Measurements from ENCODE around the gene TAPBPL. TPM values are rescaled to one million over a fixed set of nuclear protein-coding genes. Genes with fewer than 3 reads are reported as not detected.
"Not testable (repeated sequence)": the region's sequence is repeated elsewhere in the genome, so short reads cannot be mapped to it uniquely, and the experiment has no call there.

The TAPBPL gene
- 10 to 100 TPM in 2 of 12 donors, 1 to 10 TPM in 8, not detected in 2; 5.0 to 15.8 (median 8.7) TPM for polyA plus RNA-seq (ENCODE audit: insufficient read length in 12 of 12)
- long read RNA-seq, donor 1, transcript TAPBPL-201 (7 exons, 1,741 nt), result major isoform, 5 of 51 reads
- long read RNA-seq, donor 1, partial matches to known transcripts, result 45 of 51 reads
- long read RNA-seq, donor 1, other reads (novel, unspliced or antisense), result 0 of 51 reads
- long read RNA-seq, donor 2, result 0 reads
- long read RNA-seq, donor 3, partial matches to known transcripts, result 10 of 11 reads
- long read RNA-seq, donor 3, other reads (novel, unspliced or antisense), result 0 of 11 reads
- long read RNA-seq, donor 4, partial matches to known transcripts, result 0 of 2 reads
- long read RNA-seq, donor 4, other reads (novel, unspliced or antisense), result 0 of 2 reads
- long read RNA-seq, donor 5, result 0 reads
- long read RNA-seq, donor 6, partial matches to known transcripts, result 0 of 2 reads
- long read RNA-seq, donor 6, other reads (novel, unspliced or antisense), result 0 of 2 reads
- long read RNA-seq, donor 7, partial matches to known transcripts, result 0 of 1 reads
- long read RNA-seq, donor 7, other reads (novel, unspliced or antisense), result 0 of 1 reads
- long read RNA-seq, donor 8, result 0 reads
- long read RNA-seq, donor 9, partial matches to known transcripts, result 0 of 1 reads
- long read RNA-seq, donor 9, other reads (novel, unspliced or antisense), result 0 of 1 reads
- long read RNA-seq, donor 10, partial matches to known transcripts, result 0 of 1 reads
- long read RNA-seq, donor 10, other reads (novel, unspliced or antisense), result 0 of 1 reads
- long read RNA-seq, donor 11, result 0 reads

GRCh38 chr12:6451348-6452244 is at the start of gene TAPBPL:
Gene TAPBPL (plus strand): TSS chr12:6452042. CDS start chr12:6452249, 207 bp downstream.
- DNase-seq, result peak; percentile 92

- DNase-seq, result no peak
These were observed 47.5 kb upstream of the TAPBPL start for GRCh38 chr12:6404390-6404789.

- DNase-seq, result no peak
These were observed 45.9 kb upstream of the TAPBPL start for GRCh38 chr12:6405963-6406362.

GRCh38 chr12:6407236-6407954 is 44.4 kb upstream of the TAPBPL start:
- no peak for DNase-seq

GRCh38 chr12:6416596-6416995 is 35.2 kb upstream of the TAPBPL start:
- DNase-seq, result no peak

GRCh38 chr12:6418796-6419195 is 33.0 kb upstream of the TAPBPL start:
- no peak for DNase-seq

- DNase-seq, result no peak
These were observed 31.5 kb upstream of the TAPBPL start for GRCh38 chr12:6420364-6420763.

- peak; percentile 89 for DNase-seq
These were observed 28.4 kb upstream of the TAPBPL start for GRCh38 chr12:6423267-6424007.

- no peak for DNase-seq
These were observed 27.9 kb upstream of the TAPBPL start for GRCh38 chr12:6424008-6424347.

- DNase-seq, result no peak
These were observed 27.0 kb upstream of the TAPBPL start for GRCh38 chr12:6424866-6425265.

- no peak for DNase-seq
These were observed 26.0 kb upstream of the TAPBPL start for GRCh38 chr12:6425590-6426531.

- DNase-seq, result no peak
These were observed 24.8 kb upstream of the TAPBPL start for GRCh38 chr12:6426882-6427671.

- DNase-seq, result not testable (repeated sequence)
These were observed 24.0 kb upstream of the TAPBPL start for GRCh38 chr12:6427796-6428195.

- no peak for DNase-seq
These were observed 23.5 kb upstream of the TAPBPL start for GRCh38 chr12:6428326-6428725.

GRCh38 chr12:6430124-6430989 is 21.5 kb upstream of the TAPBPL start:
- peak; percentile 45 for DNase-seq

GRCh38 chr12:6432991-6433390 is 18.9 kb upstream of the TAPBPL start:
- DNase-seq, result no peak
